HPDE6-E6E7 (cell line): Measurements from ENCODE around the gene METTL25.

Experiments
- DNase-seq: peaks from one replicate; pipeline ENCODE4 v3.0.0; 2011; ENCODE audit warnings: missing footprints; ENCODE audit errors: extremely low spot score

Gene METTL25

GRCh38 chr12:82527165-82527780 lies 168.9 kb downstream of the METTL25 start:
- no peak for DNase-seq
